Measurements from ENCODE around the gene FIGN. TPM values are rescaled to one million over a fixed set of nuclear protein-coding genes. Genes with fewer than 3 reads are reported as not detected.

The FIGN gene
- total RNA-seq, 2 experiments from 2014 or later, result not detected

DNA sequence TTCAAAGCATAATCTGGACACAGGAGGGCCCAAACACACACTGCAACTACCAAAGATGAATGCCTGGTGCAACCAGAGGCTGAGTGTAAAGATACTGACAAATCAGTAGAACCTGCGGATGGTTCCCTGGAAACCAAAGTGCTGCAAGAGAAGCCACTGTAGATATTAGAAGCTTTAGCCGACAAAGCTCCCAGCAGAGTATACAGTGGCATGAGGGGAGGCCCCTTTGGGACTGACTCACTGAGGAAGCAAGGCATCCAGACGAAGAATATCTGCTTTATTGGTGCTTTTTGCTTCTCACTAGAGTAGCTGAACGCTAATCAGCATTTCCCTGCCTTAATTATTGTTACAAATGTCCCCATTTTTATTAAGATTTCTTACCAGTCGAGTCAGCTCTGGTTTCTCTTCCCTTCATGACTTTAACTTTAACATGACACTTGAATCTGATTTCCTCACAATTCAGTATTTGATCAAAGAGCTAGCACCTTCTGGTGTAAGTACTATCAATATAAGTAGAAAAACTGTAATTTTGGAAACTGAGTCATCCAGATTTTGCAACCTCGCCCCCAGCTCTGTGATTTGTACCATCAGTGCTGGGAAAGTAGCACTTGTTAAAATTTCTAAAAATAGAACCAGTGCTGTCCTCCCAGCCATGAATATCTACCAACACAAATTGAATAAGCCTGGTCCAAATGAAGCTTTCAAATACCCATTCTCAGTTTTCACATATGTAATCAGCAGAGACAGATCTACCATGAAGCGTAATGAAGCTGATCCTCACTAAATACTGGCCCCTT, 34.2 kb downstream of the FIGN start:
- DNase-seq (no peak), ATAC-seq (no peak)
- H3K27ac Mint-ChIP-seq, result no peak overlapping the region
- TF ChIP-seq, protein P1, sequence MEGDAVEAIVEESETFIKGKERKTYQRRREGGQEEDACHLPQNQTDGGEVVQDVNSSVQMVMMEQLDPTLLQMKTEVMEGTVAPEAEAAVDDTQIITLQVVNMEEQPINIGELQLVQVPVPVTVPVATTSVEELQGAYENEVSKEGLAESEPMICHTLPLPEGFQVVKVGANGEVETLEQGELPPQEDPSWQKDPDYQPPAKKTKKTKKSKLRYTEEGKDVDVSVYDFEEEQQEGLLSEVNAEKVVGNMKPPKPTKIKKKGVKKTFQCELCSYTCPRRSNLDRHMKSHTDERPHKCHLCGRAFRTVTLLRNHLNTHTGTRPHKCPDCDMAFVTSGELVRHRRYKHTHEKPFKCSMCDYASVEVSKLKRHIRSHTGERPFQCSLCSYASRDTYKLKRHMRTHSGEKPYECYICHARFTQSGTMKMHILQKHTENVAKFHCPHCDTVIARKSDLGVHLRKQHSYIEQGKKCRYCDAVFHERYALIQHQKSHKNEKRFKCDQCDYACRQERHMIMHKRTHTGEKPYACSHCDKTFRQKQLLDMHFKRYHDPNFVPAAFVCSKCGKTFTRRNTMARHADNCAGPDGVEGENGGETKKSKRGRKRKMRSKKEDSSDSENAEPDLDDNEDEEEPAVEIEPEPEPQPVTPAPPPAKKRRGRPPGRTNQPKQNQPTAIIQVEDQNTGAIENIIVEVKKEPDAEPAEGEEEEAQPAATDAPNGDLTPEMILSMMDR (IDR thresholded peaks at IDR 0.05), result no peak
- H3K36me3 Mint-ChIP-seq (ENCODE audit: low read depth), result no peaks in the 10 kb centered on the region
- H3K4me3 Mint-ChIP-seq, result no peak overlapping the region
- H3K4me1 Mint-ChIP-seq (ENCODE audit: low read depth), result no peaks in the 10 kb centered on the region
- POLR2A ChIA-PET, result no interaction called here
- CTCF ChIA-PET, result no interaction called here
- no peaks in the 10 kb centered on the region for H3K9me3 Mint-ChIP-seq
- intact Hi-C loops (cut with micrococcal nuclease), result no loop called here
- no peaks in the 10 kb centered on the region for H3K27me3 Mint-ChIP-seq

DNA sequence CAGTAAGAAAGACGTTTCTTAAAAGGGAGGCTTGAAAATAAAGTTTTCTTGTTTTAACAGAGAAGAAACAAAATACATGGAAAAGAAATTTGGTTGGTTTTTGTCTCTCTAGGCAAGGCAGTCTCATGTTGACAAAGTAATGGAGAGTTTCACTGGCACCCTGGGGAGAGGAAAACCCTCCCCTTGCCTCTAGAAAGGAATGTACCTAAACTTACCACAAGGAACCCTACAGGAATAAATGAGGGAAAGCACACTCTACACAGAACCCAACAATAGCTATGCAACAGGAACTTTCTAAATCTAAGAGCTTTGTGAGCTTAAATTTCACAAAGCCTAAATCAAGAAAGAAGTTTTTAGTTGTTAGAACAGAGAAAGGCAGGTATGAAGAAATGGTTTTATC, 37.0 kb downstream of the FIGN start:
- Mint-ChIP-seq H3K4me1 (ENCODE audit: low read depth) (no peaks in the 10 kb centered on the region), H3K27ac (no peak overlapping the region), H3K27me3 (no peaks in the 10 kb centered on the region), H3K36me3 (ENCODE audit: low read depth) (no peaks in the 10 kb centered on the region), H3K9me3 (no peaks in the 10 kb centered on the region), H3K4me3 (no peak overlapping the region)
- ChIA-PET POLR2A (no interaction called here), CTCF (no interaction called here)
- intact Hi-C loops (cut with micrococcal nuclease), result no loop called here
- DNase-seq (no peak), ATAC-seq (no peak)
- TF ChIP-seq, protein P1 (IDR thresholded peaks at IDR 0.05), result no peak

DNA sequence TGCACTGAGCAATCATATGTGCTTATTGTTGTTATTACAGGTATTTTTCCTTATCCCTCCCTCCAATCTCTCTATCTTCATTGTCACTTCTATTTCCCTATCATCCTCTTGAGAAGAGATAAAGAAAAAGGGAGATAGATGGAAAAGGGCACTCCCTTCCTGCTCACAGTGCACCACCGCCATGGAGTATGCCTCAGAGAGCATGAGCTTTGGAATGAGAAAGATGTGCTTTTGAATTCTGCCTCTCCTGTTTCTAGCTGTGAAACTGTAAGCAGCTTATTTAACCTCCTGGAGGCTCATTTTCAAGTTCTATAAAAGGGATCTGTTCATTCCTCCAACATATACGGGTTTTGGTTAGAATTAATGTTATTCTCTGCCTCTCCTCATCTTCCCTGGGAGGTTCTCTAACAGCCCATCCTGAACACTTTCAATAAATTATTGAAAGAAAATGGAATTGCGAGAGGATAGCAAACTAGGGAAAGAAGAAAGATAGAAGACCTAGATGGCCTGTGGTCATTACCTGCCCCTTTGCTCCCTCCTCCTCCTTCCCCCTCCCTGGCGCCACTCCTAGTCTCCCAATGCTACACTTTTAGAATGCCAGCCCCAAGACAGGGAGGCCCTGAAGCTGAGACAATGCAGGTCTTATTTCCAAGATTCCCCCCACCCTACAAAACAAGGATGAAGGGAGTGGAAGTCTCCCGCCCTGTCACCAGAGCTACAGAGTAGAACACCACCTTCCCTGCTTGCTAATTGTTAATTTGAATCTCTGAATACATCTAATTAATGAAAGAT, 37.8 kb downstream of the FIGN start:
- no peak overlapping the region for H3K27ac Mint-ChIP-seq
- no peaks in the 10 kb centered on the region for H3K27me3 Mint-ChIP-seq
- intact Hi-C loops (cut with micrococcal nuclease), result no loop called here
- H3K9me3 Mint-ChIP-seq, result no peaks in the 10 kb centered on the region
- no peak overlapping the region for H3K4me3 Mint-ChIP-seq
- TF ChIP-seq, protein P1 (IDR thresholded peaks at IDR 0.05), result no peak
- ChIA-PET POLR2A (no interaction called here), CTCF (no interaction called here)
- ATAC-seq, result no peak
- no peaks in the 10 kb centered on the region for H3K36me3 Mint-ChIP-seq (ENCODE audit: low read depth)
- DNase-seq, result no peak
- no peaks in the 10 kb centered on the region for H3K4me1 Mint-ChIP-seq (ENCODE audit: low read depth)

DNA sequence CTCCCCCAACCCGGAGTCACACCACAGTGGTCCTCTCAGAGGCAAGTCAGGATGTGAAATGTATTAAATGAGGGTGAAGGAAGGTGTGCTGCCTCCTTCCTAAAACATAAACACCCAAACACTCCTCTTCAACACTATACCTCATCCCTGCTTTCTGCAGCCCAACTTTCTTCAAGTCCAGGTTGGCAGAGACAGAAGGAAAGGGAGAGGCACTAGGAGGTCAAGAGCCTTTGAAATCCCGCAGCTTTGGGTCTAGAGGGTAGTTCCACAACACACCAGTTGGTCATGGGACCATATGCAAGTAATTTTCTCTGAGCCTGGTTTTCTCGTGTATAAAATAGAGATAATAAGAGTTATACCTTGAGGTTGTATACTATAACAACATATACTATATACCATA, 38.4 kb downstream of the FIGN start:
- peaks cover 1% of the 10 kb centered on the region for H3K9me3 Mint-ChIP-seq
- ChIA-PET CTCF (no interaction called here), POLR2A (no interaction called here)
- no peaks in the 10 kb centered on the region for H3K4me1 Mint-ChIP-seq (ENCODE audit: low read depth)
- H3K27me3 Mint-ChIP-seq, result no peaks in the 10 kb centered on the region
- TF ChIP-seq, protein P1 (IDR thresholded peaks at IDR 0.05), result no peak
- no peak for DNase-seq
- H3K4me3 Mint-ChIP-seq, result no peak overlapping the region
- intact Hi-C loops (cut with micrococcal nuclease), result no loop called here
- H3K36me3 Mint-ChIP-seq (ENCODE audit: low read depth), result no peaks in the 10 kb centered on the region
- no peak for ATAC-seq
- H3K27ac Mint-ChIP-seq, result no peak overlapping the region

DNA sequence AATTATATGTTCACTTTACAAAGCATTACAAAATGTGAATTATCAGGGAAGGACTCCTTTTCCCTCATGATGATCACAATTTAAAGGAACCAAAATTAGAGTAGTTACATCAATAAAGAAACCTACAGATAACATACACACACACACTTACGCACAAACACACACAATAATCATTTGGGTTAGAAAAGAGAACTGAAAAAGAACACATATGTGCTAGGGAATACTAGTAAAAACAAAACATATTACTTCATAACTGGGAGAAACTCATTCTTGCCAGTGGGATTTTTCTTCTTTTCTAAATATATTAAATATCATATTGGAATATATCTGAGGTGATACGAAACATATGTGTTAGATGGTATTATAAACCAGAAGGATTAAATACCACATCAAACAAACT, 42.3 kb downstream of the FIGN start:
- no peak for ATAC-seq
- Mint-ChIP-seq H3K4me3 (no peak overlapping the region), H3K27ac (no peak overlapping the region), H3K9me3 (peaks cover 1% of the 10 kb centered on the region), H3K4me1 (ENCODE audit: low read depth) (no peaks in the 10 kb centered on the region), H3K36me3 (ENCODE audit: low read depth) (no peaks in the 10 kb centered on the region), H3K27me3 (no peaks in the 10 kb centered on the region)
- intact Hi-C loops (cut with micrococcal nuclease), result no loop called here
- POLR2A ChIA-PET, result interaction anchor here (0.5 kb wide), 1 partner anchor 1553 kb away, joined by 3 read pairs; no protein-coding TSS in a partner anchor
- no peak for DNase-seq
- TF ChIP-seq, protein P1 (IDR thresholded peaks at IDR 0.05), result no peak
- CTCF ChIA-PET, result no interaction called here
